HepG2 (cell line): ENCODE measurements around the gene SOX8. TPM values are rescaled to one million over a fixed set of nuclear protein-coding genes. Genes with fewer than 3 reads are reported as not detected.

Experiments
- ATAC-seq: fragments of 200-7000 bp; cut with Tn5 transposase; 3 replicates; pipeline ENCODE4 v1.9.1; 2020; ENCODE audit warnings: mild to moderate bottlenecking, moderate library complexity
- BruUV-seq: library from RNA; stranded (reverse); fragments of 400-500 nt; replicated peaks from 2 replicates; lab custom pipeline; 2021; lab: Mats Ljungman, UMichigan
- CTCF ChIA-PET: fragments of 300-600 bp; formaldehyde crosslinking; extraction: SDS; loops from one replicate; lab custom pipeline; 2021; ENCODE audit warnings: low total read pairs, inconsistent platforms, low intra/inter-chr PET ratio; lab: Yijun Ruan, JAX
- POLR2A ChIA-PET: fragments of 350-600 bp; sonication (Branson Sonifier 250); formaldehyde crosslinking; loops from one replicate; lab custom pipeline; 2020; ENCODE audit warnings: antibody characterized with exemption, inconsistent platforms; lab: Yijun Ruan, JAX
- DNase-seq: peaks from one replicate; pipeline ENCODE4 v3.0.0-alpha.2; 2015; ENCODE audit warnings: low spot score
- FAIRE-seq: peaks from 3 replicates; lab custom pipeline; 2011; peaks lifted over from hg19 to GRCh38; lab: Jason Lieb, UNC
- H2AFZ ChIP-seq: one replicate; pipeline ENCODE4 v1.6.1; 2011; ENCODE audit warnings: low read length, inconsistent platforms
- H3K27ac ChIP-seq: fragments of 300-600 bp; 3 replicates; pipeline ENCODE4 v1.8.0; 2011; ENCODE audit warnings: mixed run types, mild to moderate bottlenecking, mixed read lengths, low read length, inconsistent platforms; ENCODE audit not compliant: insufficient read depth; ENCODE audit errors: extremely low read length
- H3K27me3 ChIP-seq, 2 experiments: fragments of 200-600 bp in 1 of 2; 2 replicates in 1 of 2; 3 replicates in 1 of 2; pipeline versions ENCODE4 v1.6.0 to v1.8.0; 2011; ENCODE audit warnings: low read length in 2 of 2, mild to moderate bottlenecking in 2 of 2, moderate library complexity in 2 of 2, inconsistent platforms in 1 of 2; ENCODE audit not compliant: insufficient read depth in 2 of 2, control insufficient read depth in 1 of 2
- H3K36me3 ChIP-seq, 2 experiments: fragments of 200-600 bp in 1 of 2; replicated peaks in 1 of 2; 2 replicates in 1 of 2; 3 replicates in 1 of 2; pipeline versions ENCODE4 v1.5.1 to v1.8.0; 2011; ENCODE audit warnings: low read length in 2 of 2, inconsistent platforms in 1 of 2; ENCODE audit not compliant: insufficient read depth in 2 of 2, control insufficient read depth in 1 of 2
- H3K4me1 ChIP-seq: 2 replicates; pipeline ENCODE4 v1.5.1; 2012; ENCODE audit warnings: low read length, inconsistent platforms; ENCODE audit not compliant: insufficient read depth
- H3K4me2 ChIP-seq: 2 replicates; pipeline ENCODE4 v1.6.0; 2011; ENCODE audit warnings: low read depth, low read length, inconsistent platforms
- H3K4me3 ChIP-seq, 3 experiments: fragments of 200-600 bp in 1 of 3; sonication (generic), shearing (Covaris generic) in 1 of 3; replicated peaks in 1 of 3; 2 replicates each; pipeline ENCODE4 v1.5.1; 2011 to 2016; ENCODE audit warnings: low read length in 3 of 3, inconsistent platforms in 2 of 3, low read depth in 2 of 3, mild to moderate bottlenecking in 2 of 3, control low read depth in 1 of 3, mixed read lengths in 1 of 3; ENCODE audit not compliant: insufficient read depth in 1 of 3
- H3K79me2 ChIP-seq: one replicate; pipeline ENCODE4 v1.6.1; 2011; ENCODE audit warnings: low read length, inconsistent platforms; ENCODE audit not compliant: insufficient read depth
- H3K9ac ChIP-seq: 2 replicates; pipeline ENCODE4 v1.6.0; 2011; ENCODE audit warnings: mild to moderate bottlenecking, low read depth, low read length, inconsistent platforms; ENCODE audit not compliant: insufficient read depth
- H3K9me3 ChIP-seq: 2 replicates; pipeline ENCODE4 v1.5.1; 2012; ENCODE audit warnings: mild to moderate bottlenecking, low read length
- H4K20me1 ChIP-seq: 2 replicates; pipeline ENCODE4 v1.6.0; 2011; ENCODE audit warnings: inconsistent platforms, mild to moderate bottlenecking, low read length, moderate library complexity; ENCODE audit not compliant: insufficient read depth
- ARNT ChIP-seq: fragments of 450-650 bp; IDR thresholded peaks from 2 replicates; pipeline ENCODE4 v1.6.1; 2017
- GABPA ChIP-seq, 2 experiments: IDR thresholded peaks; 2 replicates each; pipeline ENCODE4 v1.6.1; 2011 to 2016; ENCODE audit warnings: low read depth in 2 of 2, low read length in 1 of 2, missing biosample characterization in 1 of 2, missing genetic modification characterization in 1 of 2
- HCFC1 ChIP-seq: fragments of 150-350 bp; IDR thresholded peaks from 2 replicates; pipeline ENCODE4 v1.6.1; 2014; ENCODE audit warnings: low read depth, low read length
- HIVEP1 ChIP-seq: sonication (generic); formaldehyde crosslinking; IDR thresholded peaks from 2 replicates; pipeline ENCODE4 v1.4.0; 2020; ENCODE audit warnings: mild to moderate bottlenecking, missing genetic modification reagents
- HOXA3 ChIP-seq: sonication (generic); formaldehyde crosslinking; IDR thresholded peaks from 2 replicates; pipeline ENCODE4 v1.5.0; 2020; ENCODE audit warnings: missing genetic modification reagents
- JUNB ChIP-seq: sonication (generic); formaldehyde crosslinking; IDR thresholded peaks from 2 replicates; pipeline ENCODE4 v1.8.0; 2022; ENCODE audit warnings: missing genetic modification reagents, mild to moderate bottlenecking, borderline replicate concordance
- MAFG ChIP-seq: sonication (generic); formaldehyde crosslinking; IDR thresholded peaks from 2 replicates; pipeline ENCODE4 v1.5.1; 2020; ENCODE audit warnings: mild to moderate bottlenecking, missing genetic modification reagents
- PHB2 ChIP-seq: fragments of 450-650 bp; IDR thresholded peaks from 2 replicates; pipeline ENCODE4 v1.6.1; 2018; ENCODE audit not compliant: partially characterized antibody
- TAF1 ChIP-seq: sonication (generic); formaldehyde crosslinking; IDR thresholded peaks from 2 replicates; pipeline ENCODE4 v1.4.0; 2020; ENCODE audit warnings: missing genetic modification reagents
- YY1 ChIP-seq: IDR thresholded peaks from 2 replicates; pipeline ENCODE4 v1.6.1; 2011; ENCODE audit warnings: low read length, low read depth, moderate library complexity, mild to moderate bottlenecking; ENCODE audit not compliant: insufficient read depth, insufficient replicate concordance
- ZEB1 ChIP-seq: IDR thresholded peaks from 2 replicates; pipeline ENCODE4 v1.6.1; 2012; ENCODE audit warnings: mild to moderate bottlenecking, low read depth, inconsistent platforms; ENCODE audit not compliant: insufficient replicate concordance
- ZNF205 ChIP-seq: IDR thresholded peaks from 2 replicates; pipeline ENCODE4 v1.6.1; 2018; ENCODE audit warnings: missing biosample characterization, missing genetic modification reagents
- ZNF234 ChIP-seq: sonication (generic); formaldehyde crosslinking; conservative IDR thresholded peaks from 2 replicates; pipeline ENCODE4 v1.5.1; 2020; ENCODE audit warnings: mild to moderate bottlenecking, missing genetic modification reagents
- ZNF264 ChIP-seq: sonication (generic); formaldehyde crosslinking; IDR thresholded peaks from 2 replicates; pipeline ENCODE4 v1.4.0; 2020; ENCODE audit warnings: missing genetic modification reagents
- ZNF33B ChIP-seq: sonication (generic); formaldehyde crosslinking; IDR thresholded peaks from 2 replicates; pipeline ENCODE4 v1.5.1; 2020; ENCODE audit warnings: mild to moderate bottlenecking, missing genetic modification reagents
- ZNF772 ChIP-seq: sonication (generic); formaldehyde crosslinking; IDR thresholded peaks from 2 replicates; pipeline ENCODE4 v1.5.0; 2020; ENCODE audit warnings: mild to moderate bottlenecking, missing genetic modification reagents
- WGBS: methylation state at CpG from one replicate; pipeline ENCODE4 v1.1.6; 2017; ENCODE audit warnings: low lambda C conversion rate; 5-methylcytosine and 5-hydroxymethylcytosine counted together
- in situ Hi-C: cut with HindIII; loops from 2 replicates; pipeline ENCODE4 v1.10.0; 2017; ENCODE audit warnings: low pct_unique_long_range_greater_than_20kb; ENCODE audit not compliant: extremely low pct_ligation_motif_present
- intact Hi-C: fragments of 100-400 bp; cut with micrococcal nuclease; formaldehyde crosslinking; loops from one replicate; pipeline ENCODE4 v1.10.0; 2022; ENCODE audit not compliant: unreplicated experiment
- polyA plus RNA-seq, 8 experiments: library from polyadenylated mRNA; depleted of rRNA in 3 of 8; stranded (reverse) in 7 of 8; unstranded in 1 of 8; fragments of >200 nt; fragmentation: Illumina TruSeq in 4 of 8; extraction: Trizol in 4 of 8; gene quantifications; 2 replicates each; pipeline versions ENCODE4 v1.2.1 to v1.2.3, GENCODE V29; 2011 to 2016; ENCODE audit warnings: low read depth in 4 of 8, missing spikeins in 1 of 8, mixed read lengths in 1 of 8; ENCODE audit not compliant: insufficient read depth in 1 of 8
- total RNA-seq, 5 experiments: library from RNA; depleted of rRNA; stranded (reverse); fragments of >200 nt; fragmentation: Illumina TruSeq; extraction: Trizol; gene quantifications; 2 replicates each; pipeline ENCODE4 v1.2.3, GENCODE V29; 2016; ENCODE audit warnings: low read depth in 1 of 5
- TF ChIP-seq, protein P1 (sequence below): sonication (generic); formaldehyde crosslinking; IDR thresholded peaks from 2 replicates; pipeline ENCODE4 v1.4.0; 2020; ENCODE audit warnings: missing genetic modification reagents

SOX8 gene
- total and polyA plus RNA-seq, 2 of the 13 experiments (the other 11 are each of a cell fraction or from before 2014, with no cell fraction given) = 0.20 to 0.28 TPM

DNA sequence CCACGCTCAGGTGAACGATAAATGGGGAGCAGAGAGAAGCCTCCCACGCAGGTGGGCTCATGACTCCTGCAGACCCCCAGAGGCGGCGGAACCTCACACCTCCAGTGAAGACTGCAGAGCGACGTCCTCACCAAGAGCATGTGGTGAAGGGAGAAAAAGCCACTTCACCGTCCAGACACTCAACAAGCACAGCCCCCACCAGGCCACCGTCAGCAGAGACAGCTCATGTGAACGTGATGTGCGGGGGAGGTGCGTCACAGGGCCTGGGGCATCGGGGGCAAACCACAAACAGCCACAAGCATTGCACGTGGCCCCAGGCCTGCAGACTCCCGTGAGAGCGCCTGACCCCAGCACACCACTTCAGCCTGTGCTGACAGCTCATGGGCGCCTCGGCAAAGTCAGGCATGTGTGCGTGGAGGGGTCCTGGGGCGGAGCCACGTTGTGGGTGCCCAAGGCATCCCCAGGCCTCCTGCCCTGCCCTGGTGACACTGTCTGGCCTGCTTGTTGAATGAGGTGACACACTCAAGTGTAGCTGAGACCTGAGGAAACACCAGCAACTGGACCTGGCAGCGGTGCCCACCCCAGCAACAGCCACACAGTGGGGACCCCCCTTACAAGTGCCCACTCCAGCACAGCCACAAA lies 29.8 kb upstream of the SOX8 start:
- no peaks in the 10 kb centered on the region for H3K27me3 ChIP-seq
- no peak for FAIRE-seq
- no peak for ATAC-seq
- CTCF ChIA-PET = no interaction called here
- H2AFZ ChIP-seq = no peak overlapping the region
- TF ChIP-seq, protein P1, sequence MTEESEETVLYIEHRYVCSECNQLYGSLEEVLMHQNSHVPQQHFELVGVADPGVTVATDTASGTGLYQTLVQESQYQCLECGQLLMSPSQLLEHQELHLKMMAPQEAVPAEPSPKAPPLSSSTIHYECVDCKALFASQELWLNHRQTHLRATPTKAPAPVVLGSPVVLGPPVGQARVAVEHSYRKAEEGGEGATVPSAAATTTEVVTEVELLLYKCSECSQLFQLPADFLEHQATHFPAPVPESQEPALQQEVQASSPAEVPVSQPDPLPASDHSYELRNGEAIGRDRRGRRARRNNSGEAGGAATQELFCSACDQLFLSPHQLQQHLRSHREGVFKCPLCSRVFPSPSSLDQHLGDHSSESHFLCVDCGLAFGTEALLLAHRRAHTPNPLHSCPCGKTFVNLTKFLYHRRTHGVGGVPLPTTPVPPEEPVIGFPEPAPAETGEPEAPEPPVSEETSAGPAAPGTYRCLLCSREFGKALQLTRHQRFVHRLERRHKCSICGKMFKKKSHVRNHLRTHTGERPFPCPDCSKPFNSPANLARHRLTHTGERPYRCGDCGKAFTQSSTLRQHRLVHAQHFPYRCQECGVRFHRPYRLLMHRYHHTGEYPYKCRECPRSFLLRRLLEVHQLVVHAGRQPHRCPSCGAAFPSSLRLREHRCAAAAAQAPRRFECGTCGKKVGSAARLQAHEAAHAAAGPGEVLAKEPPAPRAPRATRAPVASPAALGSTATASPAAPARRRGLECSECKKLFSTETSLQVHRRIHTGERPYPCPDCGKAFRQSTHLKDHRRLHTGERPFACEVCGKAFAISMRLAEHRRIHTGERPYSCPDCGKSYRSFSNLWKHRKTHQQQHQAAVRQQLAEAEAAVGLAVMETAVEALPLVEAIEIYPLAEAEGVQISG (CRISPR knock-in tag) = no peak
- TF ChIP-seq MAFG (CRISPR knock-in tag) (no peak), ZNF772 (CRISPR knock-in tag) (no peak), HOXA3 (CRISPR knock-in tag) (no peak)
- intact Hi-C loops = no loop called here
- 91% methylated on average over 15 of the region's 22 CpGs for WGBS
- DNase-seq = no peak
- no peak overlapping the region for H3K4me3 ChIP-seq
- BruUV-seq = no TSS peak
- no peak overlapping the region for H3K27ac ChIP-seq
- in situ Hi-C loops = no loop called here
- POLR2A ChIA-PET = no interaction called here
- H4K20me1 ChIP-seq = no peaks in the 10 kb centered on the region
- no peaks in the 10 kb centered on the region for H3K4me1 ChIP-seq
- no peaks in the 10 kb centered on the region for H3K79me2 ChIP-seq
- no peaks in the 10 kb centered on the region; a peak in 1 of 5 replicates for H3K36me3 ChIP-seq
- H3K9ac ChIP-seq = no peak overlapping the region
- H3K9me3 ChIP-seq = no peaks in the 10 kb centered on the region
- H3K4me2 ChIP-seq = no peak overlapping the region

DNA sequence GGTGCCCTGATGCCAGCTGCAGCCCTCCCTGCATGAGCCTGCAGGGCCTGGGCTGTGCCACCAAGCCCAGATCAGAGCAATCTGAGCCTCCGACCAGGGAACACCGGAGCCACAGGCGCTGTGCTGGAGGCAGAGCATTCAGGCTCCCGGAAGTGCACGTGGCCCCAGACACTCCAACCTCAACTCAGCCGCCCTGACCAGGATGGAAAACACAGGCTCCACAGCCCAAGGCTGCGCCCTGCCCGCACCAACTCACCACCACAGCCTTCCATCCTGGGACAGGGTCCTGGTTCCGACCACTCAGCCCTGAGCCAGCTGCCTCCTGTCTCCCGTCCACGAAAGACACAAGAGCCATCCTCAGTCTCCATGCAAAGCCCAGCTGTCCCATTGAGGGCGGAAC lies 29.2 kb upstream of the SOX8 start:
- WGBS = 91% methylated on average over 8 of the region's 12 CpGs
- in situ Hi-C loops = no loop called here
- Histone ChIP-seq H3K79me2 (no peaks in the 10 kb centered on the region), H3K4me3 (no peak overlapping the region), H4K20me1 (no peaks in the 10 kb centered on the region), H3K4me2 (no peak overlapping the region), H3K4me1 (no peaks in the 10 kb centered on the region), H3K9ac (no peak overlapping the region), H3K36me3 (no peaks in the 10 kb centered on the region; a peak in 1 of 5 replicates), H3K9me3 (no peaks in the 10 kb centered on the region), H3K27ac (no peak overlapping the region), H2AFZ (no peak overlapping the region), H3K27me3 (no peaks in the 10 kb centered on the region)
- ATAC-seq (no peak; the same call in 2 of the 3 replicates), FAIRE-seq (no peak), DNase-seq (no peak)
- TF ChIP-seq HIVEP1 (CRISPR knock-in tag) = no peak
- TF ChIP-seq JUNB (CRISPR knock-in tag) = no peak
- no peak for TF ChIP-seq TAF1 (CRISPR knock-in tag)
- TF ChIP-seq ZEB1 = no peak
- no peak for TF ChIP-seq ZNF205 (CRISPR knock-in tag)
- TF ChIP-seq ZNF33B (CRISPR knock-in tag) = no peak
- no peak for TF ChIP-seq GABPA (IDR thresholded peaks at IDR 0.05; ENCODE audit: low read depth, low read length)
- no peak for TF ChIP-seq GABPA (CRISPR knock-in tag; IDR thresholded peaks at IDR 0.05; ENCODE audit: low read depth)
- no peak for TF ChIP-seq ARNT
- TF ChIP-seq HCFC1 = no peak
- no peak for TF ChIP-seq YY1
- no peak for TF ChIP-seq PHB2
- TF ChIP-seq ZNF264 (CRISPR knock-in tag) = no peak
- no peak for TF ChIP-seq ZNF234
- POLR2A ChIA-PET = no interaction called here
- CTCF ChIA-PET = no interaction called here
- BruUV-seq = no TSS peak
- intact Hi-C loops = no loop called here
